GM12878 (cell line): ENCODE data around the gene AP1S1. TPM values are rescaled to one million over a fixed set of nuclear protein-coding genes. Genes with fewer than 3 reads are reported as not detected.

Experiments
- ATAC-seq: fragments of 200-7000 bp; cut with Tn5 transposase; 3 replicates; pipeline ENCODE4 v1.9.1; 2020; ENCODE audit warnings: mild to moderate bottlenecking, moderate library complexity
- BruUV-seq: library from RNA; stranded (reverse); fragments of 400-500 nt; replicated peaks from 2 replicates; lab custom pipeline; 2021; lab: Mats Ljungman, UMichigan
- CTCF ChIA-PET: fragments of 300-600 bp; sonication (Branson Sonifier 250); formaldehyde crosslinking; extraction: SDS; loops from one replicate; lab custom pipeline; 2021; ENCODE audit warnings: inconsistent platforms; lab: Yijun Ruan, JAX
- POLR2A ChIA-PET: fragments of 350-600 bp; formaldehyde crosslinking; extraction: SDS; loops from one replicate; lab custom pipeline; 2021; ENCODE audit warnings: inconsistent platforms; lab: Charles Lee
- RAD21 ChIA-PET: fragments of 300-600 bp; sonication (Branson Sonifier 250); formaldehyde crosslinking; loops from one replicate; lab custom pipeline; 2023; ENCODE audit warnings: antibody characterized with exemption; ENCODE audit not compliant: unreplicated experiment; lab: Charles Lee
- SMC1A ChIA-PET: fragments of 300-600 bp; sonication (Branson Sonifier 250); formaldehyde crosslinking; loops from one replicate; lab custom pipeline; 2023; ENCODE audit not compliant: unreplicated experiment, uncharacterized antibody; lab: Charles Lee
- DNase-seq: peaks from one replicate; pipeline ENCODE4 v3.0.0-alpha.2; 2011; ENCODE audit warnings: low read depth, low spot score
- FAIRE-seq: peaks from 3 replicates; lab custom pipeline; 2011; peaks lifted over from hg19 to GRCh38; lab: Jason Lieb, UNC
- H2AFZ ChIP-seq: 2 replicates; pipeline ENCODE4 v1.6.0; 2011; ENCODE audit warnings: low read depth, low read length, control low read depth; ENCODE audit not compliant: control insufficient read depth
- H3K27ac ChIP-seq: 2 replicates; pipeline ENCODE4 v1.5.1; 2011; ENCODE audit warnings: control low read depth; ENCODE audit not compliant: control insufficient read depth, insufficient read depth
- H3K27me3 ChIP-seq, 2 experiments: replicated peaks in 1 of 2; 2 replicates each; pipeline versions ENCODE4 v1.6.0 to v1.6.1; 2011; ENCODE audit warnings: low read length in 1 of 2; ENCODE audit not compliant: control insufficient read depth in 2 of 2, insufficient read depth in 2 of 2
- H3K36me3 ChIP-seq, 2 experiments: 2 replicates each; pipeline ENCODE4 v1.5.1; 2011; ENCODE audit warnings: low read length in 1 of 2; ENCODE audit not compliant: control insufficient read depth in 2 of 2, insufficient read depth in 2 of 2
- H3K4me1 ChIP-seq: 2 replicates; pipeline ENCODE4 v1.6.1; 2011; ENCODE audit warnings: mild to moderate bottlenecking, low read length, moderate library complexity, mixed read lengths; ENCODE audit not compliant: control insufficient read depth, insufficient read depth
- H3K4me2 ChIP-seq: 2 replicates; pipeline ENCODE4 v1.6.0; 2011; ENCODE audit warnings: control low read depth; ENCODE audit not compliant: control insufficient read depth, insufficient read depth
- H3K4me3 ChIP-seq: fragments of 200-600 bp; sonication (generic); 2 replicates; pipeline ENCODE4 v1.5.1; 2016
- H3K79me2 ChIP-seq: 2 replicates; pipeline ENCODE4 v1.6.0; 2011; ENCODE audit warnings: low read length; ENCODE audit not compliant: control insufficient read depth, insufficient read depth
- H3K9ac ChIP-seq: 2 replicates; pipeline ENCODE4 v1.8.0; 2011; ENCODE audit warnings: low read length, control low read depth, mixed read lengths; ENCODE audit not compliant: control insufficient read depth, insufficient read depth
- H3K9me3 ChIP-seq: replicated peaks from 3 replicates; pipeline ENCODE4 v1.5.1; 2011; ENCODE audit warnings: mild to moderate bottlenecking, low read length; ENCODE audit not compliant: control insufficient read depth, insufficient read depth
- H4K20me1 ChIP-seq: 2 replicates; pipeline ENCODE4 v1.6.0; 2011; ENCODE audit not compliant: control insufficient read depth, insufficient read depth
- ASH2L ChIP-seq: fragments of 300-600, 200-600 bp; sonication (generic); IDR thresholded peaks from 2 replicates; pipeline ENCODE4 v1.6.1; 2017; ENCODE audit warnings: low read depth, mild to moderate bottlenecking, borderline replicate concordance
- BRCA1 ChIP-seq: IDR thresholded peaks from 2 replicates; pipeline ENCODE4 v1.6.1; 2011; ENCODE audit warnings: low read depth, low read length, improper control_type of control experiment
- CEBPB ChIP-seq, 2 experiments: fragments of 150-350 bp in 1 of 2; IDR thresholded peaks; 2 replicates each; pipeline ENCODE4 v1.6.1; 2012 to 2014; ENCODE audit warnings: low read depth in 2 of 2, low read length in 2 of 2, borderline replicate concordance in 1 of 2, inconsistent platforms in 1 of 2
- DPF2 ChIP-seq: fragments of 450-650 bp; IDR thresholded peaks from 2 replicates; pipeline ENCODE4 v1.6.1; 2017; ENCODE audit warnings: mild to moderate bottlenecking
- EGR1 ChIP-seq, 2 experiments: IDR thresholded peaks; 1 replicate in 1 of 2; 2 replicates in 1 of 2; pipeline ENCODE4 v1.6.1; 2011 to 2012; ENCODE audit warnings: low read depth in 2 of 2, low read length in 2 of 2, borderline replicate concordance in 1 of 2, mild to moderate bottlenecking in 1 of 2, moderate library complexity in 1 of 2
- GABPA ChIP-seq: IDR thresholded peaks from 2 replicates; pipeline ENCODE4 v1.6.1; 2014; ENCODE audit warnings: antibody characterized with exemption, low read depth, mild to moderate bottlenecking, inconsistent platforms
- HDGF ChIP-seq: fragments of 450-650 bp; IDR thresholded peaks from 2 replicates; pipeline ENCODE4 v1.6.1; 2016; ENCODE audit warnings: antibody characterized with exemption
- JUND ChIP-seq: IDR thresholded peaks from 2 replicates; pipeline ENCODE4 v1.6.1; 2012; ENCODE audit warnings: low read depth, mild to moderate bottlenecking, low read length, improper control_type of control experiment, moderate library complexity
- LARP7 ChIP-seq: fragments of 450-650 bp; IDR thresholded peaks from 2 replicates; pipeline ENCODE4 v1.6.1; 2017; ENCODE audit warnings: mild to moderate bottlenecking
- NFYA ChIP-seq: IDR thresholded peaks from 2 replicates; pipeline ENCODE4 v1.6.1; 2011; ENCODE audit warnings: low read depth, mild to moderate bottlenecking, low read length, improper control_type of control experiment, borderline replicate concordance
- POLR2A ChIP-seq: IDR thresholded peaks from 2 replicates; pipeline ENCODE4 v1.6.1; 2011; ENCODE audit warnings: low read depth, mild to moderate bottlenecking, low read length
- RBBP5 ChIP-seq: fragments of 200-600 bp; sonication (generic); conservative IDR thresholded peaks from 2 replicates; pipeline ENCODE4 v1.6.1; 2016
- RELA ChIP-seq: fragments of 450-650 bp; IDR thresholded peaks from 2 replicates; pipeline ENCODE4 v1.8.0; 2014; ENCODE audit warnings: borderline replicate concordance; ENCODE audit not compliant: partially characterized antibody
- RFX5 ChIP-seq: IDR thresholded peaks from 2 replicates; pipeline ENCODE4 v1.6.1; 2011; ENCODE audit warnings: low read depth, low read length, improper control_type of control experiment
- TAF1 ChIP-seq: IDR thresholded peaks from 2 replicates; pipeline ENCODE4 v1.6.1; 2011; ENCODE audit warnings: mild to moderate bottlenecking, low read depth, low read length, borderline replicate concordance
- ZNF217 ChIP-seq: fragments of 450-650 bp; IDR thresholded peaks from 2 replicates; pipeline ENCODE4 v1.6.1; 2017; ENCODE audit warnings: antibody characterized with exemption, mild to moderate bottlenecking
- WGBS: methylation state at CpG from one replicate; pipeline ENCODE4 v1.1.6; 2016; ENCODE audit warnings: low lambda C conversion rate; ENCODE audit not compliant: insufficient replicate concordance, insufficient coverage; ENCODE audit errors: missing lambda C conversion rate; 5-methylcytosine and 5-hydroxymethylcytosine counted together
- in situ Hi-C: fragments of 300-500 bp; cut with MboI; formaldehyde crosslinking; loops from 9 replicates; pipeline ENCODE4 v1.14.3; 2018; ENCODE audit warnings: mixed read lengths
- intact Hi-C: fragments of 100-400 bp; cut with micrococcal nuclease; formaldehyde crosslinking; loops from one replicate; pipeline ENCODE4 v1.14.2; 2022; ENCODE audit not compliant: unreplicated experiment
- polyA plus RNA-seq, 11 experiments: library from polyadenylated mRNA; depleted of rRNA in 4 of 11; unstranded in 6 of 11; stranded (reverse) in 5 of 11; fragments of >200 nt; fragmentation: Nextera tagmentation in 4 of 11; fragmentation: Illumina TruSeq in 1 of 11; extraction: Ambion mirVana in 4 of 11; extraction: Trizol in 1 of 11; gene quantifications; 1 replicate in 1 of 11; 2 replicates in 10 of 11; pipeline versions ENCODE4 v1.2.1 to v1.2.3, GENCODE V29; 2011 to 2016; ENCODE audit warnings: inconsistent platforms in 2 of 11, missing spikeins in 2 of 11, low read depth in 1 of 11
- total RNA-seq, 4 experiments: library from RNA; depleted of rRNA in 3 of 4; stranded (reverse); fragments of >200 nt in 3 of 4; fragmentation: Illumina TruSeq in 1 of 4; extraction: Trizol in 1 of 4; gene quantifications; 2 replicates each; pipeline versions ENCODE4 v1.2.1 to v1.2.3, GENCODE V29; 2013 to 2021
- TF ChIP-seq, protein P1 (sequence below): IDR thresholded peaks from 2 replicates; pipeline ENCODE4 v1.6.1; 2011; ENCODE audit warnings: low read depth, mild to moderate bottlenecking, low read length, moderate library complexity, borderline replicate concordance; ENCODE audit errors: extremely low read depth
- TF ChIP-seq, protein P2 (sequence below): fragments of 450-650 bp; IDR thresholded peaks from 2 replicates; pipeline ENCODE4 v1.6.1; 2018; ENCODE audit warnings: mild to moderate bottlenecking, low read depth, moderate library complexity; ENCODE audit not compliant: partially characterized antibody
- TF ChIP-seq, protein P3 (sequence below): fragments of 150-350 bp; IDR thresholded peaks from 2 replicates; pipeline ENCODE4 v1.6.1; 2014; ENCODE audit warnings: mild to moderate bottlenecking, low read depth, low read length

AP1S1 gene
- total and polyA plus RNA-seq, 10 of the 15 experiments (the other 5 are each of a cell fraction or from before 2014, with no cell fraction given): 2.5 to 121 (median 54.9) TPM

DNA sequence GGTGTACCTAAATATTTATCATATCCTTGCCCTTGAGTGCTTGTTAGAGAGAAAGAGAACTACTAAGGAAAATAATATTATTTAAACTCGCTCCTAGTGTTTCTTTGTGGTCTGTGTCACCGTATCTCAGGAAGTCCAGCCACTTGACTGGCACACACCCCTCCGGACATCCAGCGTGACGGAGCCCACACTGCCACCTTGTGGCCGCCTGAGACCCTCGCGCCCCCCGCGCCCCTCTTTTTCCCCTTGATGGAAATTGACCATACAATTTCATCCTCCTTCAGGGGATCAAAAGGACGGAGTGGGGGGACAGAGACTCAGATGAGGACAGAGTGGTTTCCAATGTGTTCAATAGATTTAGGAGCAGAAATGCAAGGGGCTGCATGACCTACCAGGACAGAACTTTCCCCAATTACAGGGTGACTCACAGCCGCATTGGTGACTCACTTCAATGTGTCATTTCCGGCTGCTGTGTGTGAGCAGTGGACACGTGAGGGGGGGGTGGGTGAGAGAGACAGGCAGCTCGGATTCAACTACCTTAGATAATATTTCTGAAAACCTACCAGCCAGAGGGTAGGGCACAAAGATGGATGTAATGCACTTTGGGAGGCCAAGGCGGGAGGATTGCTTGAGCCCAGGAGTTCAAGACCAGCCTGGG, 15.9 kb upstream of the AP1S1 start (continued):
- TF ChIP-seq ZNF217: no peak
- TF ChIP-seq HDGF: 0 out of 2 replicates have a peak, but pooled peaks have one; percentile 27
- peak; percentile 78; the same call in 1 of the 2 replicates for TF ChIP-seq JUND
- TF ChIP-seq CEBPB (IDR thresholded peaks at IDR 0.05; ENCODE audit: borderline replicate concordance in 1 of 2, low read depth in 2 of 2, low read length in 2 of 2): no peak
- TF ChIP-seq, protein P1, sequence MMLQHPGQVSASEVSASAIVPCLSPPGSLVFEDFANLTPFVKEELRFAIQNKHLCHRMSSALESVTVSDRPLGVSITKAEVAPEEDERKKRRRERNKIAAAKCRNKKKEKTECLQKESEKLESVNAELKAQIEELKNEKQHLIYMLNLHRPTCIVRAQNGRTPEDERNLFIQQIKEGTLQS: peak; percentile 70
- TF ChIP-seq DPF2: peak; percentile 82
- TF ChIP-seq, protein P2, sequence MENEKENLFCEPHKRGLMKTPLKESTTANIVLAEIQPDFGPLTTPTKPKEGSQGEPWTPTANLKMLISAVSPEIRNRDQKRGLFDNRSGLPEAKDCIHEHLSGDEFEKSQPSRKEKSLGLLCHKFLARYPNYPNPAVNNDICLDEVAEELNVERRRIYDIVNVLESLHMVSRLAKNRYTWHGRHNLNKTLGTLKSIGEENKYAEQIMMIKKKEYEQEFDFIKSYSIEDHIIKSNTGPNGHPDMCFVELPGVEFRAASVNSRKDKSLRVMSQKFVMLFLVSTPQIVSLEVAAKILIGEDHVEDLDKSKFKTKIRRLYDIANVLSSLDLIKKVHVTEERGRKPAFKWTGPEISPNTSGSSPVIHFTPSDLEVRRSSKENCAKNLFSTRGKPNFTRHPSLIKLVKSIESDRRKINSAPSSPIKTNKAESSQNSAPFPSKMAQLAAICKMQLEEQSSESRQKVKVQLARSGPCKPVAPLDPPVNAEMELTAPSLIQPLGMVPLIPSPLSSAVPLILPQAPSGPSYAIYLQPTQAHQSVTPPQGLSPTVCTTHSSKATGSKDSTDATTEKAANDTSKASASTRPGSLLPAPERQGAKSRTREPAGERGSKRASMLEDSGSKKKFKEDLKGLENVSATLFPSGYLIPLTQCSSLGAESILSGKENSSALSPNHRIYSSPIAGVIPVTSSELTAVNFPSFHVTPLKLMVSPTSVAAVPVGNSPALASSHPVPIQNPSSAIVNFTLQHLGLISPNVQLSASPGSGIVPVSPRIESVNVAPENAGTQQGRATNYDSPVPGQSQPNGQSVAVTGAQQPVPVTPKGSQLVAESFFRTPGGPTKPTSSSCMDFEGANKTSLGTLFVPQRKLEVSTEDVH: no peak

DNA sequence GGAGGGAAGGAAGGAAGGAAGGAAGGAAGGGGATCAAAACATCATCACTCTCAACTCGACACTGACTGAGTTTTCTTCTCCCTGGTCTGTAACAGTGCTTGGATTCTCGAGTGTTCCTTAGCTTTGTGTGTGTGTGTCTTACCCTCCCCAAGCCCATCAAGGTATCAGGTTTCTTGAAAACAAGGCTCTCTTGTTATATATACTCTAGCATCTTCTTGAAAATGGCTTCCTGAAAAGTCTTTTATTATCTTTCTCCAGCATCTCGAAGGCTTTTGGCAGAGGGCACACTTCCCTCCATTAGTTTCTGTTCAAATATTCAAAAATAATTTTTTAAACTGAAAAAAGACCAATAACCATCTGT, 14.0 kb upstream of the AP1S1 start:
- ATAC-seq (no peak), DNase-seq (no peak), FAIRE-seq (no peak)
- SMC1A ChIA-PET: interaction anchor here (0.7 to 6.6 kb wide), 8 partner anchors 16 to 81 kb away, joined by 3 to 71 read pairs (median 3); partner anchors contain the start of gene VGF
- Histone ChIP-seq H3K9me3 (no peaks in the 10 kb centered on the region), H3K27me3 (no peaks in the 10 kb centered on the region; a peak in 2 of 4 replicates), H3K4me2 (no peak overlapping the region), H3K27ac (no peak overlapping the region), H3K79me2 (no peaks in the 10 kb centered on the region), H4K20me1 (no peaks in the 10 kb centered on the region), H3K4me3 (no peak overlapping the region), H2AFZ (no peak overlapping the region), H3K9ac (no peak overlapping the region), H3K4me1 (peaks cover 3% of the 10 kb centered on the region; the same call in 1 of the 2 replicates), H3K36me3 (no peaks in the 10 kb centered on the region)
- RAD21 ChIA-PET: interaction anchor here (1.3 to 5.4 kb wide), 5 partner anchors 17 to 251 kb away, joined by 4 to 134 read pairs (median 7); partner anchors contain the start of genes TRIM56 and UFSP1
- in situ Hi-C loops: no loop called here
- intact Hi-C loops: no loop called here
- CTCF ChIA-PET: interaction anchor here (1.0 to 12.4 kb wide), 11 partner anchors 15 to 251 kb away, joined by 3 to 248 read pairs (median 13); partner anchors contain the start of genes AP1S1, PLOD3, UFSP1 and ZNHIT1
- no TSS peak for BruUV-seq
- 3% methylated on average over 3 of the region's 3 CpGs for WGBS
- POLR2A ChIA-PET: interaction anchor here (0.5 to 1.5 kb wide), 4 partner anchors 32 to 251 kb away, joined by 3 to 5 read pairs (median 4); partner anchors contain the start of gene UFSP1
- TF ChIP-seq EGR1 (IDR thresholded peaks at IDR 0.05; ENCODE audit: borderline replicate concordance in 1 of 2, low read depth in 2 of 2, low read length in 2 of 2) (no peak), RELA (no peak), POLR2A (no peak), RFX5 (no peak), RBBP5 (no peak), ASH2L (no peak), BRCA1 (no peak), GABPA (no peak), NFYA (no peak), TAF1 (no peak), LARP7 (no peak)
- TF ChIP-seq, protein P3, sequence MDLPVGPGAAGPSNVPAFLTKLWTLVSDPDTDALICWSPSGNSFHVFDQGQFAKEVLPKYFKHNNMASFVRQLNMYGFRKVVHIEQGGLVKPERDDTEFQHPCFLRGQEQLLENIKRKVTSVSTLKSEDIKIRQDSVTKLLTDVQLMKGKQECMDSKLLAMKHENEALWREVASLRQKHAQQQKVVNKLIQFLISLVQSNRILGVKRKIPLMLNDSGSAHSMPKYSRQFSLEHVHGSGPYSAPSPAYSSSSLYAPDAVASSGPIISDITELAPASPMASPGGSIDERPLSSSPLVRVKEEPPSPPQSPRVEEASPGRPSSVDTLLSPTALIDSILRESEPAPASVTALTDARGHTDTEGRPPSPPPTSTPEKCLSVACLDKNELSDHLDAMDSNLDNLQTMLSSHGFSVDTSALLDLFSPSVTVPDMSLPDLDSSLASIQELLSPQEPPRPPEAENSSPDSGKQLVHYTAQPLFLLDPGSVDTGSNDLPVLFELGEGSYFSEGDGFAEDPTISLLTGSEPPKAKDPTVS: no peak
